Activated T-cell treated with anti-CD3 and anti-CD28 coated beads, Interleukin-2, amount 50 U/mL, for 72 hours (primary cell): ENCODE results near the gene IRF2BPL. TPM values are rescaled to one million over a fixed set of nuclear protein-coding genes. Genes with fewer than 3 reads are reported as not detected.

Experiments used
- ATAC-seq, 2 donors: fragments of 150-1000 bp; cut with Tn5 transposase; replicated peaks in 1 of 2; 2 replicates each; pipeline ENCODE4 v1.10.0; 2021; ENCODE audit warnings: moderate library complexity in 2 of 2, mild to moderate bottlenecking in 1 of 2
- DNase-seq, 2 donors: peaks; one replicate each; pipeline ENCODE4 v3.0.0; 2021 to 2022; ENCODE audit warnings: mixed read lengths in 1 of 2
- H3K27ac Mint-ChIP-seq: one replicate; pipeline ENCODE4 v1.8.0; 2022; ENCODE audit warnings: mild to moderate bottlenecking, moderate library complexity, mixed read lengths
- H3K27me3 Mint-ChIP-seq: one replicate; pipeline ENCODE4 v1.8.0; 2022; ENCODE audit warnings: low read depth, mixed read lengths
- H3K36me3 Mint-ChIP-seq, 2 donors: one replicate each; pipeline ENCODE4 v1.8.0; 2022; ENCODE audit warnings: mixed read lengths in 2 of 2, mild to moderate bottlenecking in 1 of 2; ENCODE audit not compliant: insufficient read depth in 2 of 2
- H3K4me1 Mint-ChIP-seq: one replicate; pipeline ENCODE4 v1.8.0; 2022; ENCODE audit warnings: low read depth, mixed read lengths
- H3K4me3 Mint-ChIP-seq, 2 donors: one replicate each; pipeline ENCODE4 v1.8.0; 2022; ENCODE audit warnings: mild to moderate bottlenecking in 2 of 2, mixed read lengths in 2 of 2, moderate library complexity in 2 of 2
- H3K9me3 Mint-ChIP-seq, 2 donors: one replicate each; pipeline ENCODE4 v1.8.0; 2022; ENCODE audit warnings: mixed read lengths in 2 of 2
- total RNA-seq, 2 donors: library from RNA; stranded (reverse); gene quantifications; one replicate each; pipeline ENCODE4 v1.2.3, GENCODE V29; 2022

IRF2BPL gene
- total RNA-seq, 2 donors from 2014 or later: 55.6 to 58.0 TPM

GRCh38 chr14:77007975-77008421 is 20.5 kb downstream of the IRF2BPL start:
- no peak for ATAC-seq
- Mint-ChIP-seq H3K27ac (no peak overlapping the region), H3K9me3 (no peaks in the 10 kb centered on the region), H3K4me3 (no peak overlapping the region), H3K36me3 (no peaks in the 10 kb centered on the region), H3K4me1 (peaks cover 23% of the 10 kb centered on the region), H3K27me3 (no peaks in the 10 kb centered on the region)
- DNase-seq: no peak

GRCh38 chr14:77007183-77007974 is 21.1 kb downstream of the IRF2BPL start:
- no peak for DNase-seq
- H3K36me3 Mint-ChIP-seq: no peaks in the 10 kb centered on the region
- H3K27ac Mint-ChIP-seq: no peak overlapping the region
- H3K4me1 Mint-ChIP-seq: peaks cover 17% of the 10 kb centered on the region
- no peak for ATAC-seq
- no peak overlapping the region for H3K4me3 Mint-ChIP-seq
- no peaks in the 10 kb centered on the region for H3K9me3 Mint-ChIP-seq
- no peaks in the 10 kb centered on the region for H3K27me3 Mint-ChIP-seq

- no peak for DNase-seq
- Mint-ChIP-seq H3K4me1 (peaks cover 17% of the 10 kb centered on the region), H3K36me3 (no peaks in the 10 kb centered on the region), H3K27me3 (no peaks in the 10 kb centered on the region), H3K27ac (peak overlapping the region; percentile 30), H3K4me3 (no peak overlapping the region), H3K9me3 (no peaks in the 10 kb centered on the region)
- ATAC-seq: no peak
Measured at GRCh38 chr14:77006132-77006531, 22.4 kb downstream of the IRF2BPL start.

GRCh38 chr14:77005559-77005958 is 22.9 kb downstream of the IRF2BPL start:
- Mint-ChIP-seq H3K4me1 (peaks cover 23% of the 10 kb centered on the region), H3K4me3 (no peak overlapping the region), H3K27ac (no peak overlapping the region), H3K9me3 (no peaks in the 10 kb centered on the region), H3K27me3 (no peaks in the 10 kb centered on the region), H3K36me3 (no peaks in the 10 kb centered on the region)
- no peak for DNase-seq
- ATAC-seq: no peak

- ATAC-seq: peak in 1 of 2 donors; percentile 54
- H3K36me3 Mint-ChIP-seq: no peaks in the 10 kb centered on the region
- no peaks in the 10 kb centered on the region for H3K27me3 Mint-ChIP-seq
- no peak overlapping the region for H3K27ac Mint-ChIP-seq
- DNase-seq: no peak
- peaks cover 27% of the 10 kb centered on the region for H3K4me1 Mint-ChIP-seq
- H3K9me3 Mint-ChIP-seq: no peaks in the 10 kb centered on the region
- no peak overlapping the region for H3K4me3 Mint-ChIP-seq
Measured at GRCh38 chr14:77004711-77005460, 23.6 kb downstream of the IRF2BPL start.

- Mint-ChIP-seq H3K27ac (no peak overlapping the region), H3K36me3 (no peaks in the 10 kb centered on the region), H3K9me3 (no peaks in the 10 kb centered on the region), H3K4me3 (no peak overlapping the region), H3K27me3 (no peaks in the 10 kb centered on the region), H3K4me1 (peaks cover 27% of the 10 kb centered on the region)
- ATAC-seq (no peak), DNase-seq (no peak)
Measured at GRCh38 chr14:77003960-77004710, 24.4 kb downstream of the IRF2BPL start.

- no peaks in the 10 kb centered on the region for H3K27me3 Mint-ChIP-seq
- no peaks in the 10 kb centered on the region for H3K9me3 Mint-ChIP-seq
- no peak for ATAC-seq
- no peak overlapping the region for H3K4me3 Mint-ChIP-seq
- peaks cover 27% of the 10 kb centered on the region for H3K4me1 Mint-ChIP-seq
- DNase-seq: no peak
- no peak overlapping the region for H3K27ac Mint-ChIP-seq
- no peaks in the 10 kb centered on the region for H3K36me3 Mint-ChIP-seq
Measured at GRCh38 chr14:77002889-77003288, 25.6 kb downstream of the IRF2BPL start.

- H3K27me3 Mint-ChIP-seq: no peaks in the 10 kb centered on the region
- DNase-seq (no peak), ATAC-seq (no peak)
- H3K4me1 Mint-ChIP-seq: peaks cover 27% of the 10 kb centered on the region
- H3K36me3 Mint-ChIP-seq: no peaks in the 10 kb centered on the region
- H3K9me3 Mint-ChIP-seq: no peaks in the 10 kb centered on the region
- H3K4me3 Mint-ChIP-seq: no peak overlapping the region
- H3K27ac Mint-ChIP-seq: no peak overlapping the region
Measured at GRCh38 chr14:77002335-77002734, 26.2 kb downstream of the IRF2BPL start.

GRCh38 chr14:77000340-77001270 is 27.9 kb downstream of the IRF2BPL start:
- peak; percentile 52 to 58 for ATAC-seq

GRCh38 chr14:76998910-76999309 is 29.6 kb downstream of the IRF2BPL start:
- Mint-ChIP-seq H3K9me3 (no peaks in the 10 kb centered on the region), H3K4me3 (no peak overlapping the region)

More at GRCh38 chr14:77000340-77001270, 27.9 kb downstream of the IRF2BPL start:
- no peaks in the 10 kb centered on the region for H3K27me3 Mint-ChIP-seq
- peak overlapping the region in 1 of 2 donors; percentile 47 for H3K4me3 Mint-ChIP-seq
- no peaks in the 10 kb centered on the region for H3K36me3 Mint-ChIP-seq
- H3K4me1 Mint-ChIP-seq: peaks cover 35% of the 10 kb centered on the region
- peak in 1 of 2 donors; percentile 11 for DNase-seq
- no peaks in the 10 kb centered on the region for H3K9me3 Mint-ChIP-seq
- peak overlapping the region; percentile 10 for H3K27ac Mint-ChIP-seq

GRCh38 chr14:76997257-76997970 is 31.1 kb downstream of the IRF2BPL start:
- Mint-ChIP-seq H3K36me3 (no peaks in the 10 kb centered on the region), H3K4me3 (no peak overlapping the region), H3K9me3 (no peaks in the 10 kb centered on the region), H3K27me3 (no peaks in the 10 kb centered on the region), H3K27ac (no peak overlapping the region), H3K4me1 (peaks cover 41% of the 10 kb centered on the region)
- ATAC-seq (no peak), DNase-seq (no peak)

More at GRCh38 chr14:76998910-76999309, 29.6 kb downstream of the IRF2BPL start:
- H3K36me3 Mint-ChIP-seq: no peaks in the 10 kb centered on the region
- H3K27ac Mint-ChIP-seq: no peak overlapping the region
- ATAC-seq (no peak), DNase-seq (no peak)
- peaks cover 39% of the 10 kb centered on the region for H3K4me1 Mint-ChIP-seq
- no peaks in the 10 kb centered on the region for H3K27me3 Mint-ChIP-seq
